Gastroesophageal sphincter (tissue), 3 donors: ENCODE data around the gene MYMX.

Experiments used
- CTCF ChIP-seq, 4 experiments: fragments of 200-600 bp in 2 of 4; fragments of 450-650 bp in 2 of 4; sonication (generic) in 1 of 4; IDR thresholded peaks; one replicate each; pipeline ENCODE4 v1.5.1; 2017 to 2019; ENCODE audit warnings: antibody characterized with exemption in 4 of 4, mild to moderate bottlenecking in 2 of 4, moderate library complexity in 2 of 4
- POLR2A ChIP-seq, 2 donors: fragments of 450-650 bp; IDR thresholded peaks; one replicate each; pipeline ENCODE4 v1.6.1; 2017; ENCODE audit warnings: antibody characterized with exemption in 2 of 2, mild to moderate bottlenecking in 2 of 2, moderate library complexity in 1 of 2

DNA sequence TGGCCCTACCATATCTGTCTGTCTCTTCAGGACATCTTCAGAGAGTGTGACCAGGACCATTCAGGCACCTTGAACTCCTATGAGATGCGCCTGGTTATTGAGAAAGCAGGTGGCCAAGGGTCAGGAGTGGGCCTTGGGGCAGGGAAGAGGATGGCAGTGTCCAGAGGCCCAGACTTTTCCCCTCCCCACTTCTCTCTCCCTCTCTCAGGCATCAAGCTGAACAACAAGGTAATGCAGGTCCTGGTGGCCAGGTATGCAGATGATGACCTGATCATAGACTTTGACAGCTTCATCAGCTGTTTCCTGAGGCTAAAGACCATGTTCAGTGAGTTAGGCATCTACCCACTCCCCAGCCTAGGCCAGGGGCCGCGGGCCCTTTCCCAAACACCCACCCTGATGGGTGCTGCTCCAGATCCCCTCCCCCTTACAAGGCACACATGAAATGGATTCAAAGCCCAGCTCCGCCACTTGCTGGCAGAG, 33.8 kb upstream of the MYMX start:
- TF ChIP-seq CTCF (IDR thresholded peaks at IDR 0.05) (no peak), POLR2A (IDR thresholded peaks at IDR 0.05) (no peak)
